ENCODE results near the gene XPO5.

GRCh38 chr6:43622541-43622940 lies 46.7 kb upstream of the XPO5 start:
- TF ChIP-seq NFE2L2 (IDR thresholded peaks at IDR 0.05; ENCODE audit: low read depth, low read length) (no peak), CTCF (conservative IDR thresholded peaks at IDR 0.05; ENCODE audit: low read depth, low read length) (no peak)
